ENCODE data around the gene MBD3L1.

The MBD3L1 gene

GRCh38 chr19:8835446-8835845, 3.3 kb downstream of the MBD3L1 start:
- Histone ChIP-seq H4K20me1 (ENCODE audit: insufficient read depth, low read length) (no peaks in the 10 kb centered on the region), H3K27me3 (ENCODE audit: low read depth, low read length) (no peaks in the 10 kb centered on the region)
- TF ChIP-seq EZH2phosphoT487 (IDR thresholded peaks at IDR 0.05; ENCODE audit: low read depth) (no peak), CTCF (IDR thresholded peaks at IDR 0.05; ENCODE audit: low read depth, low read length) (no peak)

GRCh38 chr19:8835877-8836276, 3.7 kb downstream of the MBD3L1 start:
- H2AFZ ChIP-seq (ENCODE audit: low read depth, low read length): no peak overlapping the region
- H3K27ac ChIP-seq (ENCODE audit: low read length): no peak overlapping the region
- no peak overlapping the region for H3K4me2 ChIP-seq (ENCODE audit: low read length)
- H3K4me3 ChIP-seq (ENCODE audit: low read length): no peak overlapping the region
- no peak overlapping the region for H3K9ac ChIP-seq (ENCODE audit: low read length)
- H3K27me3 ChIP-seq (ENCODE audit: low read depth, low read length): no peaks in the 10 kb centered on the region
- TF ChIP-seq EZH2phosphoT487 (IDR thresholded peaks at IDR 0.05; ENCODE audit: low read depth): no peak
- no peak for TF ChIP-seq CTCF (IDR thresholded peaks at IDR 0.05; ENCODE audit: low read depth, low read length)
- H4K20me1 ChIP-seq (ENCODE audit: insufficient read depth, low read length): no peaks in the 10 kb centered on the region
- no peaks in the 10 kb centered on the region for H3K79me2 ChIP-seq (ENCODE audit: low read length)
- peaks cover 6% of the 10 kb centered on the region; the same call in 1 of the 2 replicates for H3K9me3 ChIP-seq (ENCODE audit: insufficient read depth, low read length)
- no peaks in the 10 kb centered on the region for H3K36me3 ChIP-seq (replicated peaks; ENCODE audit: low read depth, low read length)
- no peaks in the 10 kb centered on the region for H3K4me1 ChIP-seq (ENCODE audit: low read length)

More at GRCh38 chr19:8835446-8835845, 3.3 kb downstream of the MBD3L1 start:
- H3K36me3 ChIP-seq (replicated peaks; ENCODE audit: low read depth, low read length): no peaks in the 10 kb centered on the region
- H3K9me3 ChIP-seq (ENCODE audit: insufficient read depth, low read length): peaks cover 6% of the 10 kb centered on the region; the same call in 1 of the 2 replicates
- no peak overlapping the region for H3K9ac ChIP-seq (ENCODE audit: low read length)
- no peaks in the 10 kb centered on the region for H3K4me1 ChIP-seq (ENCODE audit: low read length)
- H3K4me3 ChIP-seq (ENCODE audit: low read length): no peak overlapping the region
- no peak overlapping the region for H3K27ac ChIP-seq (ENCODE audit: low read length)
- H3K4me2 ChIP-seq (ENCODE audit: low read length): no peak overlapping the region
- no peak overlapping the region for H2AFZ ChIP-seq (ENCODE audit: low read depth, low read length)
- no peaks in the 10 kb centered on the region for H3K79me2 ChIP-seq (ENCODE audit: low read length)

GRCh38 chr19:8840708-8841107, 8.5 kb downstream of the MBD3L1 start:
- no peaks in the 10 kb centered on the region for H3K9me3 ChIP-seq (ENCODE audit: insufficient read depth, low read length)
- no peak overlapping the region for H3K27ac ChIP-seq (ENCODE audit: low read length)
- no peak overlapping the region for H3K4me2 ChIP-seq (ENCODE audit: low read length)
- H4K20me1 ChIP-seq (ENCODE audit: insufficient read depth, low read length): no peaks in the 10 kb centered on the region
- no peak overlapping the region for H3K9ac ChIP-seq (ENCODE audit: low read length)
- no peak overlapping the region for H3K4me3 ChIP-seq (ENCODE audit: low read length)
- no peaks in the 10 kb centered on the region for H3K27me3 ChIP-seq (ENCODE audit: low read depth, low read length)
- TF ChIP-seq CTCF (IDR thresholded peaks at IDR 0.05; ENCODE audit: low read depth, low read length): no peak
- no peak for TF ChIP-seq EZH2phosphoT487 (IDR thresholded peaks at IDR 0.05; ENCODE audit: low read depth)
- no peaks in the 10 kb centered on the region for H3K36me3 ChIP-seq (replicated peaks; ENCODE audit: low read depth, low read length)
- no peaks in the 10 kb centered on the region for H3K4me1 ChIP-seq (ENCODE audit: low read length)
- H3K79me2 ChIP-seq (ENCODE audit: low read length): no peaks in the 10 kb centered on the region
- no peak overlapping the region for H2AFZ ChIP-seq (ENCODE audit: low read depth, low read length)

GRCh38 chr19:8846819-8847218, 14.6 kb downstream of the MBD3L1 start:
- Histone ChIP-seq H3K9ac (ENCODE audit: low read length) (no peak overlapping the region), H3K9me3 (ENCODE audit: insufficient read depth, low read length) (no peaks in the 10 kb centered on the region)
- TF ChIP-seq EZH2phosphoT487 (IDR thresholded peaks at IDR 0.05; ENCODE audit: low read depth) (no peak), CTCF (IDR thresholded peaks at IDR 0.05; ENCODE audit: low read depth, low read length) (no peak)

More at GRCh38 chr19:8846819-8847218, 14.6 kb downstream of the MBD3L1 start:
- H4K20me1 ChIP-seq (ENCODE audit: insufficient read depth, low read length): no peaks in the 10 kb centered on the region
- H3K27ac ChIP-seq (ENCODE audit: low read length): no peak overlapping the region
- no peak overlapping the region for H2AFZ ChIP-seq (ENCODE audit: low read depth, low read length)
- no peaks in the 10 kb centered on the region for H3K79me2 ChIP-seq (ENCODE audit: low read length)
- no peaks in the 10 kb centered on the region for H3K36me3 ChIP-seq (replicated peaks; ENCODE audit: low read depth, low read length)
- no peaks in the 10 kb centered on the region for H3K27me3 ChIP-seq (ENCODE audit: low read depth, low read length)
- H3K4me2 ChIP-seq (ENCODE audit: low read length): no peak overlapping the region
- no peaks in the 10 kb centered on the region for H3K4me1 ChIP-seq (ENCODE audit: low read length)
- H3K4me3 ChIP-seq (ENCODE audit: low read length): no peak overlapping the region
